Hindlimb muscle (tissue), 1 donor: ENCODE results near the gene TRIM2. TPM values are rescaled to one million over a fixed set of nuclear protein-coding genes. Genes with fewer than 3 reads are reported as not detected.
A peak's percentile ranks its signal among the peaks of the same experiment; 100 is the strongest.
"Not testable (repeated sequence)": the region's sequence is repeated elsewhere in the genome, so short reads cannot be mapped to it uniquely, and the experiment has no call there.

Experiments
- DNase-seq: peaks from one replicate; pipeline ENCODE4 v3.0.0-alpha.2; 2013
- polyA plus RNA-seq: library from polyadenylated mRNA; unstranded; fragments of 120-200 nt; gene quantifications from one replicate; pipeline ENCODE4 v1.2.1, GENCODE V29; 2013; ENCODE audit not compliant: insufficient read length

The TRIM2 gene
- polyA plus RNA-seq, 1 donor, result 18.7 TPM

- peak; percentile 79 for DNase-seq
Measured at GRCh38 chr4:153189016-153189801, 15.0 kb upstream of the TRIM2 start.

DNA sequence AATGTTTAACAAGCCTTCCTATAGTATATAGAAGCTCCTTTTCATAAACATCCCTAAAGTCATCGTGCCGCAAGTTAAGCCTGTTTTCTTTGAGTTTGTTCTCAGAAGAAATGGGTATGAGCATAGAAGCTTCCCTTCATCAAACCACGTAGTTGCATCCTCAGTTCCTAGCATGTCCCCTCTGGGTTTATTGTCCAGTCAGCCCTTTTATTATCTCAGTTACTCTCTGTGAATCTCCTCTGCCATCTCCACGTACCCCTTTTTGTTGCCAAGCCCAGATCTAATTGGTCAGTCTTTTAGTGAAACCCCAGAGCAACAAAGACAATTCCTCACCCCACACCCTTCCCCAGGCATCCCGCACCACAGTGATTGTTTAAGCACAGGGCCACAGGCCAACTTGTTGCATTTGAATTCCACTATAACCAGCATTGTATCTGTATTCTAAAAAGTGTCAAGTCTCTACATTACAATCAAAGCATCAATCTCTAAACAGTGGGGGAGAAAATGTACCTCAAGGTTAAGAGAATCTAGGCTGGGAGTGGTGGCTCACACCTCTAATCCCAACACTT is 12.4 kb upstream of the TRIM2 start:
- DNase-seq, result no peak

DNA sequence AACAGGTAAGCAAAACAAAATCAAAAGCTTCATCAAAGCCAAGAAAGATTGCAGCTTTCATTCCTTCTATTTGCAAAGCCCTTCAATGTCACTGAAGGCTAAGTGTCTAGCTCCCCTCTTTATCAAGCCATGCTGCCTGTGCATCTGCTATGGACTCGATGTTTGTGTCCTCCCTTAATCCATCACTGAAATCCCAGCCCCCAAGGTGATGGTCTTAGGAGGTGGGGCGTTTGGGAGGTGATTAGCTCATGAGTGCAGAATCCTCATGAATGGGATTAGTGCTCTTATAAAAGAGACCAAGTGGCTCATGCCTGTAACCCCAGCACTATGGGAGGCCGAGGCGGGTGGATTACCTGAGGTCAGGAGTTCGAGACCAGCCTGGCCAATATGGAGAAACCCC is 6.9 kb upstream of the TRIM2 start:
- DNase-seq, result no peak

DNA sequence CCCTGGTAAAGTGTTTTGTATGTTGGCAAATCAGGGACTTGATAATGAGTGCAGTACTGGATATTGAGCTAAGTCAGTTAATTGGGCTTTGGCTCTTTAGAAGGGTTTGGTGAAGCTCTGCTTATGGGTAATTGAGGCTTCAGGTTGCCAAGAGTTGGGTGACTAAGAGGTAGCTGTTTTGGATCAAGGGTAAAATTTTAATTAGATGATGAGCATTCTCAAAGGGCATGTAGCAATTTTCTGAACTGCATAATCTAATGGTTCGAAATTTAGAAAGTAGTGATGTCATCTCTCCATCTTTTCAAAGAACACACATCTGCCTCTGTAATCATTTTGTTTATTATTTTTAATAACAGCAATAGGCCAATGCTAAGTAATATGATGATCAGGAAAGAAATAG is 5.5 kb upstream of the TRIM2 start:
- DNase-seq, result no peak

GRCh38 chr4:153203746-153204145 is 497 bp upstream of the TRIM2 start:
- DNase-seq, result not testable (repeated sequence)

GRCh38 chr4:153204728-153205648 is 745 bp downstream of the TRIM2 start:
- DNase-seq, result no peak

DNA sequence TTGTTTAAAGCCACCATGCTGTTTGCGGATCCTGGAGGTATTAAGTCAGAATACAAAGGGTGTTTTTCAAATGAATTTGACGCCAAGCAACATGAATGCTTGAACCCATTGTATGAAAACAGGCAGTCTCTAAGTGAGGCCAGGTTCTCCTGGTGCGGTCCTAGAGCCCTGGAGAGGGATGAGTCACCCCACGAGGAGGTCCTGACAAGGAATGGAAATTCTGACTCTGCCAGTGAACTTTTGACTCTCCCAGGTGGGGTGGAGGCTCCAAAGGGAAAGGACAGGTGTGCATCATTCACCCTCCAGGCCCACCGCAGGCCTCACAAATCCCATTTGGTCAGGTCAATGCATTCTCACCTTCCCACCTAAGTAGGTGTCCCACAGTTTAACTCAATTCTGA is 1.5 kb downstream of the TRIM2 start:
- DNase-seq, result no peak

GRCh38 chr4:153206534-153206933 is 2.3 kb downstream of the TRIM2 start:
- no peak for DNase-seq

GRCh38 chr4:153207027-153207426 is 2.8 kb downstream of the TRIM2 start:
- no peak for DNase-seq

DNA sequence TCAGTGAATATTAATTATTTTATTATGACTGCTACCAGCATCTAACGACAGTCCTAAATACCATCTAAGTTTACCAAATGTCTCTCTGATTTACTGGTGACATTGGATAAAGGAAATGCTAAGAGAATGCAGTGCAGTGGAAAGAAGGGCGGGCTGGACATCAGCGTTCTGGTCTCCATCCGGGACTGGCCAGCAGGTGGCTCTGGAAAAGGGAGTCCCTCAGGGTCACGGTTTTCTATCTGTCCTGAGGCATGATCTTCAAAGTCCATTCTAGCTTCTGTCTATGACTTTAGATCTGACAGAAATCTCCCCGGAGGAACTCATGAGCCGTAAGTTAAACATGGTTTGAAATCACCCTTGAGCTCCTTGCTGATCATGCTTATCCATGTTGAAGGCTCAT is 3.3 kb downstream of the TRIM2 start:
- DNase-seq, result no peak

DNA sequence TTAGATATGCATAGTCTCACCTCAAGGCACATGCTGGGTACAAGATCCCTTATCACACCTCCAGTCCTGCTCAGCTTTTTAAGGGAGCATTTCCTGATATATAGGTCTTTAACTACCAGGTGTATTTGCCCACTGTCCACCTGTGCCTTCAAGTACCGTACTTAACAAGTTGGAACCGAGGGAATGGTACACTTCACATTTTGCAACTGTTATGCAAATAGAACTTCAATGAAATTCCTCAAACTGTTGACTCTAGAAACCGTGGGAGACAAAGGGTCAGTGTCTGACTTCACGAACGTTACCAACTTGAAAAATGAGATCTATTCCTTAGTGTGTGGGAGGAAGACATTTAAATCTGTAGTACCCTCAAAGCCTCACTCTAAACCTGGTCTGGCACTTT is 5.2 kb downstream of the TRIM2 start:
- DNase-seq, result no peak

GRCh38 chr4:153210727-153211126 is 6.5 kb downstream of the TRIM2 start:
- no peak for DNase-seq

GRCh38 chr4:153211986-153212728 is 7.9 kb downstream of the TRIM2 start:
- no peak for DNase-seq

DNA sequence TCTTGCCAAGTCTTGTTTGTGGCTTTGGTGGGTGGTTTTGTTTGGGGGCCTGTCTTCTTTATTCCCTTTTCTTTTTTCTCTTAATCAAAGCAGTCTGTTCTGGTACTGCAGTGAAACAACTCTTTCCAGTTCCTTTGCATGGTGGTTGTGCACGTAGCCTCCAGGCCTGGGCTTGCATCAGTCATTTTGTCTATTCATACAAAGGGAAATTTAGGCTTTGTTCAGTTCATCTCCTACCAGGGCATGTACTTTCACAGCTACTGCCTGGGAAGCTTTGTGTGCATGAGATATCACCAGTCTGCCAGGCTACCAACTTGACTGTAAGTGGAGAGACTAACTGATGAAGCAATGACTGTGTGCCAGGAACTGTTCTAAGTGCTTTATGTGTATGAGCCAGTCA is 8.5 kb downstream of the TRIM2 start:
- no peak for DNase-seq

DNA sequence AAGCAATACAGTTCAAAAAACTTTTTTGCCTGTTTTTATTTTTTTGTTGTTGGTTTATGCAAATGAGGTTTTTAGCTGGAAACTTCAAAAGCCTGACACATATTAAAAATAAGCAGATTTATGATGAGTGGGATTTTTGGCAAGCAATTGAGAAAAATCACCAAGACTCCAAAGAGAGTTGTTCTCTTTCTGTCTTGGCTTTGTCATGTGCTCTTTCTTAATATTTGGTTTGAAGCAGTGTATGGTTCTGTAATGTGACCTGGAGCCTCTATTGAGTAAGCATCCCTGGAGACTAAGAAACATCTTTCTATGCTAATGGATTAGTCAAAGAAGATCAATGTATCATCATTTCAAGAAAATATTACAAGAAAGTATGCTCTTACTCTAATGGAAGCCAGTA is 11.7 kb downstream of the TRIM2 start:
- no peak for DNase-seq

GRCh38 chr4:153216546-153216945 is 12.3 kb downstream of the TRIM2 start:
- no peak for DNase-seq

GRCh38 chr4:153217440-153217839 is 13.2 kb downstream of the TRIM2 start:
- DNase-seq, result no peak

GRCh38 chr4:153218961-153219360 is 14.7 kb downstream of the TRIM2 start:
- no peak for DNase-seq

- DNase-seq, result no peak
Measured at GRCh38 chr4:153220682-153221395, 16.6 kb downstream of the TRIM2 start.

DNA sequence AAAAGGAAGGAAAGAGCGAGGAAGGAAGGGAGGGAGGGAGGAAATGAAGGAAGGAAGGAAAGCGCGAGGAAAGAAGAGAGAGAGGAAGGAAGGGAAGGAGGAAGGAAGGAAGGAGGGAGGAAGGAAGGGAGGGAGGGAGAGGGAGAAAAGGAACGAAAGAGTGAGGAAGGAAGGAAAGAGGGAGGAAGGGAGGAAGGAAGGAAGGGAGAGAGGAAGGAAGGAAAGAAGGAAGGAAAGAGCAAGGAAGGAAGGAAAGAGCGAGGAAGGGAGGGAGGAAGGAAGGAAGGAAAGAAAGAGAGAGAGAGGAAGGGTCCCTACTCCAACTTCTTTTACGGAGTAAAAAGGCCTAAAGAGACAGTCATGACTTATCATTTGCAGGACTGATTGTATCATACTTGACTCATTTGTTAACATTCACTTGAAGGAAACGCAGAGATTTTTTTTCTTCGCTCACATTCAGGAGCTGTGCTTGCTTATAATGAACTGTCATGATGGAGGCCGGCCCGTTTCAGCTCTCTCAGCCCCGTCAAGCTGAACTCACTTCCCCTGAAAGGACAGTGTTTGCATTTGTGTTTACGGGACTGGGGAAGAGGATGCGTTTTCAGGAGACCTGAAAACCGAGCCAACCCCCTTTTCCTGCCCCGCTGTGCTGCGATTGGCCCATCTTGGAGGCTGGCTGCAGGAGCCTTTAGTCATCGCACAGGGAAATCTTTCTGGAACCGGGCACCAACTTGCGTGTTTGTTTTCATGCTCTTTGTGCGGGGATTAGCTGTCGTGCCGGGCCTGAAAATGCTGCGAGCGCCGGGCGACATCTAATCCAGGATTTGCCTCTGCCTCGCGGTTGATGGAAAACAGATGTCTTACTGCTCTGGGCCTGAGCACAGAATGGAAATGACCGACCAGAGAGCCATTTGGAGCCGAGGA is 17.8 kb downstream of the TRIM2 start:
- DNase-seq, result peak; percentile 81
